ENCODE measurements around the gene SNX12. TPM values are rescaled to one million over a fixed set of nuclear protein-coding genes. Genes with fewer than 3 reads are reported as not detected.

Gene SNX12
- polyA plus RNA-seq, result 10 to 100 TPM; 15.1 to 53.5 (median 23.3) TPM

GRCh38 chrX:71068044-71068918, at the start of gene SNX12:
Gene SNX12 (minus strand): TSS chrX:71068334. CDS start chrX:71068306, 28 bp downstream.
- no peak within 1 kb of the TSS for H3K27ac ChIP-seq (ENCODE audit: low read depth, low read length)
- WGBS, 3 donors, result 0 to 30% (median 1%) methylated on average over 61 to 73 of the region's 73 CpGs

- no peak overlapping the region for H3K27ac ChIP-seq (ENCODE audit: low read depth, low read length)
- WGBS, 3 donors, result 66 to 88% (median 85%) methylated on average over 10 of the region's 10 CpGs
Observed at GRCh38 chrX:71117358-71117757, 49.2 kb upstream of the SNX12 start.

GRCh38 chrX:71111921-71112431, 43.8 kb upstream of the SNX12 start:
- 49 to 63% (median 50%) methylated on average over 5 of the region's 5 CpGs for WGBS, 3 donors
- no peak overlapping the region for H3K27ac ChIP-seq (ENCODE audit: low read depth, low read length)

- WGBS, 3 donors, result 35 to 64% (median 38%) methylated on average over 7 to 8 of the region's 8 CpGs
- H3K27ac ChIP-seq (ENCODE audit: low read depth, low read length), result no peak within 1 kb of the TSS
Observed at GRCh38 chrX:71111141-71111843, 43.2 kb upstream of the SNX12 start, which contains the start of gene IL2RG. Gene IL2RG (minus strand): TSS chrX:71111577. CDS start chrX:71111539, 38 bp downstream.

DNA sequence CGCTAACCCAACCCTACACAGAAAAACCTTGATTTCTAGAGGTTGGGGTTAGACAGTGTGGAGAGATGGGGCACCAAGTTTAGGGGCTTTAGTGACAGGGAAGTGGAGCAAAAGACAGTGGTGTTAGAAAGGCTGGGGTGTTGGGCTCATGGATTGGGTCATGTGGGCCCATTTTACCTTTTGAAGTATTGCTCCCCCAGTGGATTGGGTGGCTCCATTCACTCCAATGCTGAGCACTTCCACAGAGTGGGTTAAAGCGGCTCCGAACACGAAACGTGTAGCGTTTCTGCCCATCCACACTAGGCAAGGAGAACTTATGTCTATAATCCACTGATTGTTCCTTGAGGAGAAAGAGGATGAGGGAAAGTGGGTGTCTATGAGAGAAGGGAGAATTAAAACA, 40.9 kb upstream of the SNX12 start:
- 78 to 93% (median 91%) methylated on average over 6 of the region's 6 CpGs for WGBS, 3 donors
- H3K27ac ChIP-seq (ENCODE audit: low read depth, low read length), result no peak overlapping the region

DNA sequence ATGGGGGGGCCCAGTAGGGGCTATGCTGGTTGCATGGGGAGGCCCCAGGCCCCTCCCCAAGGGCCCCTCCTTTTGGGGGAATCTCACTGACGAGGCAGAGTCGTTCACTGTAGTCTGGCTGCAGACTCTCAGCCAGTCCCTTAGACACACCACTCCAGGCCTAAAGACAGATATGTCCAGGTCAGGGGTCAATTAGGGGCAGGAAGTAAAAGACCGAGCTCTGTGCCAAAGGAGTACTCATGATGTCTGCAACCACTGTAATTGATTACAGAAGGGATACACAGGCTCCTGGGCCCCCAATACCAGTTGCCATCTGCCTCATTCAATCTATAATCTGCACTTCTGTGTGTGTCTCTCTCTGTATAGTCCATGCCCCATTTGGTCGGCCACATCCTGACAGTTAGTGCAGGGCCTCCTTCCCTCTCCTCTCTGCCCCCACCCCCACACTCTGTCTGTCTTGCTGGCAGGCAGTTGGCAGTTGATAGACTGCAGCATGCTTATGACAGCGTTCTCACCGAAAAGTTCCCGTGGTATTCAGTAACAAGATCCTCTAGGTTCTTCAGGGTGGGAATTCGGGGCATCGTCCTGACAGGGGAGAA, 39.7 kb upstream of the SNX12 start:
- no peak overlapping the region for H3K27ac ChIP-seq (ENCODE audit: low read depth, low read length)
- WGBS, 3 donors, result 28 to 48% (median 45%) methylated on average over 7 to 9 of the region's 9 CpGs

- 47 to 91% (median 65%) methylated on average over 4 of the region's 4 CpGs for WGBS, 3 donors
- H3K27ac ChIP-seq (ENCODE audit: low read depth, low read length), result no peak overlapping the region
Observed at GRCh38 chrX:71107245-71107644, 39.1 kb upstream of the SNX12 start.

DNA sequence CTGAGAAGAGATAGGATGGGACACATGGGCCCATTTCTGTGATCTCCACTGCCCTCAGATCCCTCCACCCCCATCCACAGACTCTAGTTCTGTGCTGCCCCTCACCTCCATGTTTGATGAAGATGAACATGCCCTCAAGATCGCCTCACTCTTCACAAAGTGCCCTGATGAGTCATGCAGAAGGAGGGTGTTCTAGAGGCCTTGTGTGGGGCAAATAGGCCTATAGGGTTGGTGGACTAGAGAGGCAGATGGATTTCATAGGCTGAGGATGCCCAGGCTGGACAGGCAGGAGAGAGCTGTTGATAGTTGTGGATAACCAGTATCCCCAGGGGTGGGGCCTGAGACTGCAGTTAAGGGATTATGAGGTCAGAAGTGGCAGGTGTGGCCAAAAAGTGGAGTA, 38.3 kb upstream of the SNX12 start, which contains the start of gene CXorf65:
CXorf65 (minus strand) TSS at position 314 of the 400 bp plus-strand sequence; CDS start at position 130, 184 bp downstream.
- WGBS, 3 donors, result 75 to 89% (median 79%) methylated on average over 1 of the region's 1 CpG
- H3K27ac ChIP-seq (ENCODE audit: low read depth, low read length), result no peak within 1 kb of the TSS

DNA sequence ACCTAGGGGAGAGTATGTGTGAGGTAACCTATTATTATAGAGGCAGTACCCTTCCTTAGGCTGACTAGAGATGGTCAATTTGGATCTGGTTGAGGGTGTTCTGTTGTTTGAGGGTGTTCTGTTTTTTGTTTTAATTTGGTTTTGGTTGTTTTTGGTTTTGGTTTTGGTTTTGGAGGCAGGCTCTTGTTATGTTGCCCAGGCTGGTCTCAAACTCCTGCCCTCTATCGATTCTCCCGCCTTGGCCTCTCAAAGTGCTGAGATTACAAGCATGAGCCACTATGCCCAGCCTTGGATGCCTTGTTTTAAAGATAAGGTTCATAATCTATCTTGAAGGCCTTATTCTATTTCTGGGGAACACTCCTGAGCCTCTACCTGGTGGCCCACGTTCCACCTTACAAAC, 37.5 kb upstream of the SNX12 start:
- 82 to 96% (median 83%) methylated on average over 3 of the region's 3 CpGs for WGBS, 3 donors
- H3K27ac ChIP-seq (ENCODE audit: low read depth, low read length), result no peak overlapping the region

DNA sequence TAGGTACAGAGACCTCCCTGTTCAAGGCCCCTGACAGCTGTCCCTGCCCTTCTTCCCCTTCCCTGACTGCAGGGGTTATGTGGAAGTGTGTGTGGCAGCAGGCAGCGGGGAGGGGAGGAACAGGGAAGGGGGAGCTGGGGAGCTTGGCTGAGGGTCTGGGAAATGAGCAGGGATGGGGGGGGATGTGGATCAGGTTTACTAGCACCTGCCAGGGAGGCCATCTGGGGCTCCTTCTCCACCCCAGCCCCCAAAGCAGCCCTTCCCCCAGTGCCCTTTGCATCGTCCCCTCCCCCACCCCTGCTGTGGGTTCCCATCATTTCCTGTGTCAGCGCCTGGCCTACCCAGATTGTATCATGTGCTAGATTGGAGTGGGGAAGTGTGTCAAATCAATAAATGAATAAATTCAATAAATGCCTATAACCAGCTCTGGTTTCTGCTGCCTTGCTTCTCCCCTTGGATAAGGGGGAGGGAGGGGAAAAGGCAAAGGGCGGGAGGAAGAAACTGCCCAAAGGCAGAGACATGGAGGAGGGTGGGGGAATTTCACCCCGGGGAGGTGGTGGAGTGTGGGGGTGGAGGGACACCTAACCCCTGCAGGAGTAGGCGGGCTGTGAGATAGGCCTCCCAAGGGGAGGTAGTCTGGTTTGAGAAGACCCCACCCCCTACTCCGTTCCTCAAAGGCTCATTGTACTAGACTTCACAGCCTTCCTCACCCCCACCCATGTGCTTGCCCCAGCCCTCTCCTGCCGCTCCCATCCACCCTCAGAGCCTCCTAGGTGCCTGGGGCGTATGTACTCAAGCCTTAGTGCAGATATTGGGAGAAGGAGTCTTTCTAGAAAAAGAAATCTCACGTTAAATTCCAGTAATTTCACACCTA, 35.2 kb upstream of the SNX12 start:
- H3K27ac ChIP-seq (ENCODE audit: low read depth, low read length), result no peak overlapping the region
- 22 to 26% (median 23%) methylated on average over 6 to 9 of the region's 10 CpGs for WGBS, 3 donors

- WGBS, 3 donors, result 40 to 65% (median 59%) methylated on average over 2 to 3 of the region's 3 CpGs
Observed at GRCh38 chrX:71102292-71102691, 34.2 kb upstream of the SNX12 start.

GRCh38 chrX:71100581-71101505, 32.7 kb upstream of the SNX12 start:
- no peak overlapping the region for H3K27ac ChIP-seq (ENCODE audit: low read depth, low read length)
- 67 to 85% (median 85%) methylated on average over 28 to 31 of the region's 31 CpGs for WGBS, 3 donors

More at GRCh38 chrX:71102292-71102691, 34.2 kb upstream of the SNX12 start:
- H3K27ac ChIP-seq (ENCODE audit: low read depth, low read length), result no peak overlapping the region

DNA sequence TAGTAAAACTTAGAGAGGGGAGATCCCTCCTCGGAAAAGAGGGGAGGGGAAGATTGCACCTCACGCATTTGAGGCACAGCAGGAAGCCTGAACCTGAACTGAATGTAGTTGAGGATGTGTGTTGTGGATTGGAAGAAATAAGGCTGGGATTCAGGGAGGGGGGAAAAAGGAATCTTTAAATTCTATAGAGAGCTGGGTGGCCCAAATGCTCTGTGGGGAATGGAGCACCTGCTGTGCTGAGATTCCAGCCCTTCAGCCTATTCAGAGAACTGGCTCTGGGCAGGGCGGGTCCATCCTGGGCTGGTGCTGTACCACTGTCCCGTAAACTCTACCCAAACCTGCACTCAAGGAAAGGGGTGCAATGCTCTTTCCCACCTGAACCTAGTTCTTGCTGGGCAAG, 31.6 kb upstream of the SNX12 start:
- H3K27ac ChIP-seq (ENCODE audit: low read depth, low read length), result no peak overlapping the region
- 71 to 97% (median 91%) methylated on average over 4 of the region's 4 CpGs for WGBS, 3 donors

- 60 to 78% (median 66%) methylated on average over 5 of the region's 5 CpGs for WGBS, 3 donors
- no peak overlapping the region for H3K27ac ChIP-seq (ENCODE audit: low read depth, low read length)
Observed at GRCh38 chrX:71098951-71099506, 30.9 kb upstream of the SNX12 start.

DNA sequence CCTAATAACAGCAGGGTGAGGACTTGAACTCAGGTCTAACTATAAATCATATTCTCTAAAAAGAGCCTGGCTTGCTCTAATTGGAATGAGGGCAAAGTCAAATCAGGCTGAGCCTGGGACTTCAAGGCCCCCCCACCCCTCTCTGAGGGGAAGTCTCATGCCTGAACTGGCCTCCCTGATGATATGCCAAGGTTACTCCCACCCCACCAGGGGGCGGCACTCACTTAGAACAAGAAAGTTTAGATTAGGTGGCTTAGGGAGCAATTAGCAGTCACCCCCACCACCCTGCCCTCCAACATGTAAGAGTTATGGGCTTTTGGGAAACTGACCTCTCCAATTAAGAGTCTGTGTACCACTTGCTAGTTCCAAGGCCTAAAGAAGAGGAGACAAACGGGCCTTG, 30.2 kb upstream of the SNX12 start:
- WGBS, 3 donors, result 18 to 26% (median 18%) methylated on average over 2 of the region's 2 CpGs
- no peak overlapping the region for H3K27ac ChIP-seq (ENCODE audit: low read depth, low read length)

DNA sequence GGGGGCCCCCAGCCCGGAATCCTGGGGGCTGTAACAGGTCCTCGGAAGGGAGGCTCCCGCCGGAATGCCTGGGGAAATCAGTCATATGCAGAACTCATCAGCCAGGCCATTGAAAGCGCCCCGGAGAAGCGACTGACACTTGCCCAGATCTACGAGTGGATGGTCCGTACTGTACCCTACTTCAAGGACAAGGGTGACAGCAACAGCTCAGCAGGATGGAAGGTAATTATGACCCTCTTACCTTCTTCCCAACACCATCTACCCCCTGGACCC, 28.6 kb upstream of the SNX12 start:
- no peak overlapping the region for H3K27ac ChIP-seq (ENCODE audit: low read depth, low read length)
- 2 to 37% (median 3%) methylated on average over 5 to 9 of the region's 9 CpGs for WGBS, 3 donors

All from adipose tissue (tissue), 3 donors.